GM19397 (cell line): ENCODE results near the gene SRPK2.
"Not testable (repeated sequence)": the region's sequence is repeated elsewhere in the genome, so short reads cannot be mapped to it uniquely, and the experiment has no call there.

Source experiments
- ATAC-seq: cut with Tn5 transposase; IDR thresholded peaks from one replicate; pipeline ENCODE4 v1.9.1; 2021; ENCODE audit warnings: mild to moderate bottlenecking, moderate library complexity; ENCODE audit not compliant: unreplicated experiment

Gene SRPK2

DNA sequence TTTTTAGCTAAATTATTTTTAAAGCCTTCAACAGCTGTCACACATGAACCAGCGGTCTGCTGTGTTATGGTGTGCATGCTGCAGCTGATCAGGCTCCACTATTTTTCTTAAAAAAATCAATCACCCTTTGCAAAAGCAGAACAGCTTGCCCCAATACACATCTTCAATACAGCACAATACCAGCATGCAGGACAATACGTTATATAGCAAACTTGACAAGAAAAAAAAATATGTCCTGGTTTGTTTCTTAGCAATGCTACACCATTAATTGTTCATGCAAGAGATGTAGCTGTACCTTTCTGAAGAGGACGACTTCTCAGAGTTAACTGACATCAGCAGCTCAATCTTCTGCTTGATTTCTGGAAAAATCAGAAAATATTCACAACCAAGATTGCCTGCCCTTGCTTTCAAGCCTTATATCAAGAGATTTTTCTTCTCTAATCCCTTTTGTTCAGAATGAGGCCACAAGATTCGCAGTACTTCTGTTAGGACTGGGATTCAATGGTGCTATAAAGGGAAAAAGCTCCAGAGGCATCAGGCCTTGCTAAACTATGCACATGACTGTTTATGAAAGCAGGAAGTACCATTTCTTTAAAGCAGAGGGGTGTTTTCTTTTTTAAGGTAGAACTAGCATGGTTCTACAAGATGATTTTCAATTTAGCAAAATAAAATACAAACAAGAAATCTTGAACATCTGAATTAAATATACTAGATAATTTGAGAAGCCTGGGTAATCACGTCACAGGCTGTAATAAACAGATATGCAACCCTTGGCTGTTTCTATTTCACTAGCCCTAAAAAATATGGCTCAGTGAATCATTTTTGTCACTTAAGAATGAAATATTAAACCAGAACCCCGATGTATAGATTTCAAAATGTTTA, 120.0 kb downstream of the SRPK2 start:
- ATAC-seq = peak; percentile 55

DNA sequence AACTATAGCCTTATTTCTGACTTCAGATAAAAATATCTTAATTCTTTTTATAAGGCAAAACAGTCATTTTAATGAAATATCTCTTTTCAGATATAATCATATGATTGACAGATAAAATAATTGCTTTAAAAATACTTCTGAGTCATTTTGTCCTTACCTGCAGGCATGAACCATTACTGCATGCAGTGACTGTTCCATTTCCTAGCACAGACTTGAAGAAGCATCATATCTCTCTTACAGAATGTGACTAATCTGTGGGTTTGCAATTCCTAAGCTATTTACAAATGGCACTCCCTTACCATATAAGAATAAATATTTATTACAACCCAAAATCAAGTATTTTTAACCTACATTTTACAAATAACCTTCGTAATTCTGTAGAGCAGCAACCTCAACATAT, 120.7 kb downstream of the SRPK2 start:
- ATAC-seq = no peak

DNA sequence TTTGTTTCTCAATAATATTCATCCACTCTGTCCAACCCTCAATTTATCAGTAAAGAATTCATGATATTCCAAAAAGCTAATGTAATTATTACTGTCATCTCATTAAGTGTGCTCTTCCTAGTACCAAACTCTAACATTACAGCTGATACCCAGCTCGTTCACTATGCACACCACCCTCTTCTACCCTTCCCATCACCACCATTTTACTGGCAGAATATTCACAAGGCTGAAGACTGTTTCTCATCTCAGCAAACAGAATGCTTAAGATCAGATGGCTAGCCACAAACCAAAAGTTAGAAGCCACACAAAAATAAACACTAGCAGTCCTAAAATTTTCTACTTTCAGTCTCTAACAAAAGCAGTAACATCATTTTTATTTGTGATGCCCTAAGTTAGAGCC, 121.5 kb downstream of the SRPK2 start:
- no peak for ATAC-seq

DNA sequence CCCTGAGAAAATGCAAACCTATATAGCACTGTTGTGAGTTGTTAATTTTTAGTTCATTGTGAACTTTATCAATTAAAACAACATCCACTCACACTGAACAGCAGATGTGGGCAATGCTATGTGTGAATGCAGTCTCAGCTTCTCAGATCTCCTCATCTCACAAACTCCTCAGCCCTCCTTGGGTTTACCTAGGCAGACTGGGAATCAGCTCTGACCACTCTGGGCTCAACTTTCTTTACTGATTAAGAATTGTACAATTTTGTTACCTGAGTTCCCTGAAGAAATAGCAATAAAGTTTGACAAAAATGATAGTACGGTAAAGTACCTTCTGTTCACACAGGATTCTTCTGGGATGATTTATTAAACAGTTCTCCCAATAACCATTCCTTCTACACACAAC, 124.0 kb downstream of the SRPK2 start:
- ATAC-seq = no peak

DNA sequence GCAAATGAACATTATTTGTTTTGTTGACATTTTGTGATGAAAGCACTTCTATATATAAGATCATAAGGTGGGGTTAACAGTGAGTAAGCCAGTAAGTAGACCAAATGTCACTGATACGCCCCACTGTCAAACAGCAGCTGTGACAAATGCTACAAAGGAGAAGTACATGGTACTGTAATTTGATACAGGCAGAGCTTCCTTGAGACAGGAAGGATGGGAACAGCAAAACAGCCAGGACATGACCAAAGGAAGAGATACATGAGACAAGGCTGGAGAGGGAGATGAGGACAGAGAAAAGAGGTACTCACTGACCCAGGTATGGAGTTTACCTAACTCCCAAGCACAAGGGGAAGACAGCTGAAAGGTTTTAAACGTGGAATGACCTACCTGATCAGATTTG, 127.0 kb downstream of the SRPK2 start:
- no peak for ATAC-seq

DNA sequence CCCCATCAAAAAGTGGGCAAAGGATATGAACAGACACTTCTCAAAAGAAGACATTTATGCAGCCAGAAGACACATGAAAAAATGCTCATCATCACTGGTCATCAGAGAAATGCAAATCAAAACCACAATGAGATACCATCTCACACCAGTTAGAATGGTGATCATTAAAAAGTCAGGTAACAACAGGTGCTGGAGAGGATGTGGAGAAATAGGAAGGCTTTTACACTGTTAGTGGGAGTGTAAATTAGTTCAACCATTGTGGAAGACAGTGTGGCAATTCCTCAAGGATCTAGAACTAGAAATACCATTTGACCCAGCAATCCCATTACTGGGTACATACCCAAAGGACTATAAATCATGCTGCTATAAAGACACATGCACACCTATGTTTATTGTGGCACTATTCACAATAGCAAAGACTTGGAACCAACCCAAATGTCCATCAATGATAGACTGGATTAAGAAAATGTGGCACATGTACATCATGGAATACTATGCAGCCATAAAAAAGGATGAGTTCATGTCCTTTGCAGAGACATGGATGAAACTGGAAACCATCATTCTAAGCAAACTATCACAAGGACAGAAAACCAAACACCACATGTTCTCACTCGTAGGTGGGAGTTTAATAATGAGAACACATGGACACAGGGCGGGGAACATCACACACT, 128.4 kb downstream of the SRPK2 start:
- ATAC-seq = not testable (repeated sequence)

DNA sequence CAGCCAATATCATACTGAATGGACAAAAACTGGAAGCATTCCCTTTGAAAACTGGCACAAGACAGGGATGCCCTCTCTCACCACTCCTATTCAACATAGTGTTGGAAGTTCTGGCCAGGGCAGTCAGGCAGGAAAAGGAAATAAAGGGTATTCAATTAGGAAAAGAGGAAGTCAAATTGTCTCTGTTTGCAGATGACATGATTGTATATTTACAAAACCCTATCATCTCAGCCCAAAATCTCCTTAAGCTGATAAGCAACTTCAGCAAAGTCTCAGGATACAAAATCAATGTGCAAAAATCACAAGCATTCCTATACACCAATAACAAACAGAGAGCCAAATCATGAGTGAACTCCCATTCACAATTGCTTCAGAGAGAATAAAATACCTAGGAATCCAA, 129.8 kb downstream of the SRPK2 start:
- not testable (repeated sequence) for ATAC-seq

DNA sequence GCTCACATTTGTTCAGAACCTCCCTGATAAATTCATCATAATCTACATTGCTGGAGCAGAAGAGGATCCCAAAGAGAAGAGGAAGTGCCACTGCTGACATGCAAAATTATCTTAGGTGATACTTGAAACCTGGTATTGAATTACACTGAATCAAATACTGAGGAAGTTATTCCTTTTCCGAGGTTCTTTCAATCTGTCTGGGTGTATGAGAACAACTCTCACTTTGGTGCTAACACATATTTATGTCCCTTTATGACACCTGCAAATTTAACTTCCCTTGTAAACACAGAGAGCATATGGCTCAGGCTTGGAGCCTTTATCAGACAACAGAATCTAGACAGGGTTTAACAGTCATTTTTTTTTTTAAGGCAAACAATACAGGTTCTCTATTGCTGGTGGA, 131.4 kb downstream of the SRPK2 start:
- ATAC-seq = peak; percentile 35

DNA sequence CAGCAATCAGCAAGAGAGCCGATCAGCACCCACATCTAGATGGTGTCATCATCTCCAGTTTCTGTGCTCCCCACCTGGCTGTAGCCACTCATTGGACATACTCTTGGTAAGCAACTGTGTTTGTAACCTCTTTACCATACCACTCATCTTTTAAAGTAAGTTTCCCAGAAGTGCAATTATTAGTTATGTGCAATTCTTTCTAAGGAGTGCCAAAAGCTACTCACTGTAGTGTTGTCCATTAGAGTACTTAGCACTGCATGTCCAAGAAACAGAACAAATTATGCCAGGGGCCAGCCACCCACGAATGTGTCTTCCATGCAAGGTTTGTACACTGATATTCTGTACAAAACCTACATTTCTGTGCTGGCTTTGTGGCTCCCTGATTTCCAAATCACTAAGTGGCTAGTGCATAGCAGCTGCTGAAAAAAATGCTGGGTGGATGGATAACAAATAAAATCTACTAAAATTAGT, 131.9 kb downstream of the SRPK2 start:
- ATAC-seq = peak; percentile 53

DNA sequence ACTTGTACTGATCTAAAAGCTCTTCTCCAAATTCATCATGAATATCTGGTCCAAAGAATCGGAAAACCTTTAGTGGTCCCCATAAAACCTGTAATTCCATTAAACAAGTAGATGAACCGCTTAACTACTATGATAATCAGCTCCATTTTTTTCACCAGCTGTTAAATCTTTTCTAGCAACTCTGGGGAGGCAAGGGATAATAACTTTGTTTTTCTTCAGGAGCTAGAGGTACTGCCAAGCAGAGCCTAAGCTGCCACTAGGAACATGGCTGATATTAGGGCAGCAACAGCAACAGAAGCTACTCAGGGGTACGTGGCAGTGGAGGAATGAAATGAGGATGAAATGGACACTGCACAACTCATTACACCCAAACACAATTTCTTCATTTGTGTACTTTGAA, 138.0 kb downstream of the SRPK2 start:
- no peak for ATAC-seq

DNA sequence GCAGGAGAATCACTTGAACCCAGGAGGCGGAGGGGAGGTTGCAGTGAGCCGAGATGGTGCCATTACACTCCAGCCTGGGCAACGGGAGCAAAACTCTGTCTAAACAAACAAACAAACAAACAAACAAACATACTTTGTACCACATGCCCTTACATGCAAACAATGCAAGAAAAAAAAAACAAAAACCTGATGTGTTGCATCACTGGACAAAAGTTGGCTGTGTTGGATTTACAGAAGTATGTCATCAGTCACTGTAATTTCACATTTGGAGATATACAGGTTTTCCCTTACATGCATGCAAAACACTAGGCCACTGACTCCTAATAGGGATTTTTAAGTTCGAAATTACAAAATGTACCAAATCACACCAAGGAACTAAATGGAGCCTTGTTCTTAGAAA, 138.5 kb downstream of the SRPK2 start:
- ATAC-seq = no peak

DNA sequence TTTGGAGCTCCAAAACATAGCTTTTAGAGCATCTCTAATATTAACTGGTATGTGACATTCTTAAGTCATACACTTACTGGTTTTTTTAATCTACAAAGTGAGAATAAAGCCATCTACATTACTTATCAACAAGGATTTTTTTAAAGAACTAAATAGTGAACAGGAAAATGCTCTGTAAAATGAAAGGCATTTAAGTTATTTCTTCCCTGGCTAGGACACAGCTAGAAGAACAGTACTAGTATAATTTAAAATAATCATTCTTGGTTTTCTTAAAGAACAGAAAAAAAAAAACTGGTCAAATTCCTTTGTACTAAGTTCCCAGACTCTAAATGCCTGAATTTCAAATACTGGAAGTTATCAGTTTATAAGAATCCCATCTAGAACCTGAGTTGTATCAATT, 139.5 kb downstream of the SRPK2 start:
- no peak for ATAC-seq

DNA sequence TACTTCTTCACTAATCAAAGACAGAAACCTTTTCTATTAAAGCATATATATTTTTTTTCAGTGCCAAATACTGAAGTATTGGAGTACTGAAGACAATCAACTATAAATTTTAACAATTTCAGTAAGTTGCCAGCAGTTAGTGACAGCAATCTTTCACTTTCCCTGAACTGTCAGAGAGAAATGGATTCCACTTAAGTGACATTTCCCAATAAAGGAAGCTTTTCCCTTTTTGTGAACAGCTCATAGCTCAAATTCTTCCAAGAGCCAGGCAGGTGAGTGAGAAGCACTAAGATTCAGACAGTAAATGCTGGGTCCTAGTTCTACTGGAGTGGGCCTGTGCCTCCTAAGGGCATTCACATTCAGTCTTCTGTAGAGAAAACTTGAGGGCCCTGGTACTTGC, 142.0 kb downstream of the SRPK2 start:
- ATAC-seq = no peak

DNA sequence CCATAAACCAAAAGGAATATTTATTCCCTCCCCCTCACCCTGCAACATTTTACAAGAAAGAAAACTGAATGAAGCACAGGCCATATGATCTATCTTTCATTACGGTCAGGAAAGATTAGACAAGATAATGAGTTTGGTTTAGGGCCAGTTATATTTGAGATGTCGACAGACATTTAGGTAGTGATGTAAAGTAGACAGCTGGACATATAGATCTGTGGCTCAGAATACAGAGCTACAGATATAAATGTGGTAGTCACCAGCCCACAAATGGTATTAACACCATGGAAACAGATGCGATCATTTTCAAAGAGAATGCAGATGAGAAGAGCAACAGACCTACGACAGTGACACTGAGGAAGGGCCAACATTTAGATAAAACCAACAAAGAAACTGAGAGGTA, 142.5 kb downstream of the SRPK2 start:
- no peak for ATAC-seq

DNA sequence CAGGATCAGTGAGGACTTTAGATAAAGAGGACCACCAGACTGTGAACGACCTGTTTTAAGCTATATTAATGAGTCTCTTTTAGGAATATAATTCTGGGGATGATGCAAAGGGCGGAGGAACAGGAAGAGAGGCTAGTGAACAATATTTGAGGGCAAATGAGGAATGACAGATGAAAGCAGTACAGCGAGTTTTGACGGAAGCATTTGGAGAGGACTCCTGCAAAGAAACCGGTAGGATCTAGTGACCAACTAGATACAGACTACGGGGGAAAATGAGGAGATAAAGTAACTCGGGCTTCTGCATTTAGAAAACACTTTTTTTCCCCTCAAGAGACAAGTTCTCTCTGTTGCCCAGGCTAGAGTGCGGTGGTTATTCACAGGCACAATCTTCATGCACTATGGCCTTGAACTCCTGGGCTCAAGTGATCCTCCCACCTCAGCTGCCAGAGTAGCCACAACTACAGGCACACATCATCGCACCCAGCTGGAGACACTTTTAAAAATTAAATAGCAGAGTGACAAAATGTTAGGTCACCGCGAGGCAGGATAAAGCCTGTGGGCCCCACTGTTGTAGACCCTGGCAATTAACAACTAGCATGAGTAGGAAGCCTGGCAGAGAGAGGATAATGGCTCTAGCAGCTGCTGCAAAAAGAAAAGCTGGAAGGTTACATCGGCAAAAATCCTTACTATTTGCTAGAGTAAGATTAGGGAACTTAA, 143.2 kb downstream of the SRPK2 start:
- no peak for ATAC-seq

DNA sequence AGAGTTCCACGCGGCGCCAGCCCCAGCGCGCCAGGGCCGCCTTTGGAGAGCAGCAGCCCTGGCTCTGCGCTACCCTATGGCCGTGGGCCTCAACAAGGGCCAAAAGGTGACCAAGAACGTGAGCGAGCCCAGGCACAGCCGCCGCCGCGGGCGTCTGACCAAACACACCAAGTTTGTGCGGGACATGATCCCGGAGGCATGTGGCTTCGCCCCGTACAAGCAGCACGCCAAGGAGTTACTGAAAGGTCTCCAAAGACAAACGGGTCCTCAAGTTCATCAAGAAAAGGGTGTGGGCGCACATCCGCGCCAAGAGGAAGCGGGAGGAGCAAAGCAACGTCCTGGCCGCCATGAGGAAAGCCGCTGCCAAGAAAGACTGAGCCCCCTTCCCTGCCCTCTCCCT, 144.1 kb downstream of the SRPK2 start:
- no peak for ATAC-seq

DNA sequence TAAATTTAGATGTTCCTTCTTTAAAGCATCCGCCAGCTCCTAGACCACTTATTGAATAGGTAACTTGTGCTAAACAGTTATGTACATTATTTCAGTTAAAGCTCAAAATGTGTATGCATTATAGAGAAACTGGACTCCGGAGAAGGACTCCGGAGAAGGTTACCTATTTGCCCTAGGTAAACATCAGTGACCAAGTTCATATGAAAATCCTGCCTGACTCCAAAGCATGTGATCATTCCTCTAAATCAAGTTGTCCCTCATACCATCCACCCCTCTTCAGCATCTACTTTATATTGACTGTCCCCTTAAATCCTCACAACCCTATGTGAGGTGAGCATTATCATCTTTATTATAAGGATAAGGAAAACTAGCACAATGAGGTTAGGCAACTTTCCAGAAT, 147.5 kb downstream of the SRPK2 start:
- no peak for ATAC-seq

DNA sequence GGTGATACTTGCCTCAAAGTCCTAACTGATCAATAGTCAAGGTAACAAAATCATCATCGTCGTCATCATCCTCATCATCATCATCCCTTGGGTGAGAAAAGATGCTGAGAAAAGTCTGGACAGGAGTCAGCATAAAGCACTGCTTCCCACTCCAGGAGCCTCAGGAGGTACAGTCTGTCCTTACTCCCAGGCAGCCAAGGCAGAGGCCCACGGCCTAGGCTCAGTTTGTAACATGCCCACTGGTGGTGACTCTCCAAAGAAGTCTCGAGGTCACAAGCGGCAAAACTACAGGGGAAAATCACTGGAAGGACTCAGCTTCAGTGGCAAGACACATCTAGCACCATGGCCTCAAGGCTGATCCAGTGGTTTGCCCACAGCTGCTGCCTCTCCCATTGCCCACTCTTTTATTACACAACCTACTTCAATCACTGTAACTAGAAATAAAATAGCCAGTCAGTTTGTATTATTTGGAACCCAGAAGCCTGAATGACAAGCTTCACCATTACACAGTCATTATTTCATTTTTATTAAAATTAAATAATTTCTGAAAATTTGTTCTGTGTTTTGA, 150.4 kb downstream of the SRPK2 start:
- ATAC-seq = no peak

DNA sequence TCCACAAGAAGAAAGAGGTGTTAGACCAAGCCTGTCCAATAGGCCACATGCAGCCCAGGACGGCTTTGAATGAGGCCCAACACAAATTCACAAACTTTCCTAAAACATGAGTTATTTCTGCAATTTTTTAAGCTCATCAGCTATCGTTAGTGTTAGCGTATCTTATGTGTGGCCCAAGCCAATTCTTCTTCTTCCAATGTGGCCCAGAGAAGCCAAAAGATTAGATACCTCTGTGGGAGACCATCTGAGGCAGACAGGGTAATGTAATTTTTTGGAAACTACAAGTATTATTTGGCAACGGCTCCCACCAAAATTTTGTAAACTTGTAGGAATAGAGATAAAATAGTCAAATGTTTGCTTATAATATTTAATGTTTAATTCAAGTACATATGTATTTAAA, 153.8 kb downstream of the SRPK2 start:
- no peak for ATAC-seq

DNA sequence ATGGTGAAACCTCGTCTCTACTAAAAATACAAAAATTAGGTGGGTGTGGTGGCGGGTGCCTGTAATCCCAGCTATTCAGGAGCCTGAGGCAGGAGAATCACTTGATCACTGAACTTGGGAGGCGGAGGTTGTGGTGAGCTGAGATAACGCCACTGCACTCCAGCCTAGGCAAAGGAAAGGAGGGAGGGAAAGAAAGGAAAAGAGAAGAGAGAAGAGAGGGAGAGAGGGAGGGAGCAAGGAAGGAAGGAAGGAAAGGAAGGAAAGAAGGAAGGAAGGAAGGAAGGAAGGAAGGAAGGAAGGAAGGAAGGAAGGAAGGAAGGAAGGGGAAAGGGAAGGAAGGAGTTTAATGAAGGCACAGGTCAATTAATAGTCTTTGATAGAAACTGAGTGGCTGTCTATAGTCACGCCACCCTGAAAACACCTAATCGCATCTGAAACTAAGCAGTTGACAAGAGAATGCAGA, 155.9 kb downstream of the SRPK2 start:
- ATAC-seq = not testable (repeated sequence)

DNA sequence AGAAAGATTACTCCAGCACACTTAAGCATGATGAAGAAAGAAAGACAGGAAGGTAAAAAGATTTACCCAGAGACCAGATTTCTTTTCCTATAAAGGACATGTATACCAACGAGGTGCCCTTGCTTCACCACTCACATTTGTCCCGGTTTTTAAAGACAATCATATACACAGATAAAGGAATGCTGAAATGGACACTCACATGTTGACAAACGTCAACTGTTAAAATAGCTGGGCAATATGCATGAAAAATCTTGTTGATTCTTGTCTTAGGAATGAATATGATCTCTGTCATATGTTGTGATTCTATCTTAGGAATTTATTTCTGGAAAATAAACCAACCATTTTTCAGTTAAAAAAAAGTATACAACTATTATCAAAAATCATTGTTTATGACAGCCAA, 158.2 kb downstream of the SRPK2 start:
- ATAC-seq = no peak
